Measurements from ENCODE around the gene NPPB.
"Not testable (repeated sequence)": the region's sequence is repeated elsewhere in the genome, so short reads cannot be mapped to it uniquely, and the experiment has no call there.

NPPB gene

DNA sequence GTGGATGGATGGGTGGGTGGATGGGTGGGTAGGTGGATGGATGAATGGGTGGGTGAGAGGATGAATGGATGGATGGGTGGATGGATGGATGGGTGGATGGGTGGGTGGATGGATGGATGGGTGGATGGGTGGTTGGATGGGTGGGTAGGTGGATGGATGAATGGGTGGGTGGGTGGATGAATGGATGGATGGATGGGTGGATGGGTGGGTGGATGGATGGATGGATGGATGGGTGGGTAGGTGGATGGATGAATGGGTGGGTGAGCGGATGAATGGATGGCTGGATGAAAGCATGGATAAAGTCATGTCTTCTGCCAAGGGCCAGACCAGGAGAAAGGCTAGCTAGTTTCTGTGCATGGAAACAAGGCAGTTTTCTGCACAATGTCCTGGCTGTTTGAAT is 35.8 kb upstream of the NPPB start:
- not testable (repeated sequence) for H3K9me3 ChIP-seq (ENCODE audit: control insufficient read depth, low read length); H3K4me3 ChIP-seq (ENCODE audit: insufficient read depth, low read depth, low read length); H3K4me1 ChIP-seq (ENCODE audit: control insufficient read depth, insufficient read depth, low read length); H3K36me3 ChIP-seq (ENCODE audit: control insufficient read depth, insufficient read depth, low read length); H3K27ac ChIP-seq (ENCODE audit: insufficient read depth, low read depth, low read length, poor library complexity, severe bottlenecking)
- 64 to 86% methylated on average over 1 of the region's 1 CpG for WGBS, 2 experiments
- H3K27me3 ChIP-seq (ENCODE audit: control insufficient read depth, insufficient read depth, low read length, poor library complexity, severe bottlenecking): peaks cover 12% of the 10 kb centered on the region

- Histone ChIP-seq H3K36me3 (ENCODE audit: control insufficient read depth, insufficient read depth, low read length) (no peaks in the 10 kb centered on the region), H3K4me1 (ENCODE audit: control insufficient read depth, insufficient read depth, low read length) (no peaks in the 10 kb centered on the region), H3K27me3 (ENCODE audit: control insufficient read depth, insufficient read depth, low read length, poor library complexity, severe bottlenecking) (peaks cover 6% of the 10 kb centered on the region), H3K4me3 (ENCODE audit: insufficient read depth, low read depth, low read length) (no peak overlapping the region), H3K27ac (ENCODE audit: insufficient read depth, low read depth, low read length, poor library complexity, severe bottlenecking) (no peak overlapping the region), H3K9me3 (ENCODE audit: control insufficient read depth, low read length) (no peaks in the 10 kb centered on the region)
- 0 to 6% methylated on average over 5 of the region's 5 CpGs for WGBS, 2 experiments
These were observed 35.1 kb upstream of the NPPB start for GRCh38 chr1:11893907-11894251.

DNA sequence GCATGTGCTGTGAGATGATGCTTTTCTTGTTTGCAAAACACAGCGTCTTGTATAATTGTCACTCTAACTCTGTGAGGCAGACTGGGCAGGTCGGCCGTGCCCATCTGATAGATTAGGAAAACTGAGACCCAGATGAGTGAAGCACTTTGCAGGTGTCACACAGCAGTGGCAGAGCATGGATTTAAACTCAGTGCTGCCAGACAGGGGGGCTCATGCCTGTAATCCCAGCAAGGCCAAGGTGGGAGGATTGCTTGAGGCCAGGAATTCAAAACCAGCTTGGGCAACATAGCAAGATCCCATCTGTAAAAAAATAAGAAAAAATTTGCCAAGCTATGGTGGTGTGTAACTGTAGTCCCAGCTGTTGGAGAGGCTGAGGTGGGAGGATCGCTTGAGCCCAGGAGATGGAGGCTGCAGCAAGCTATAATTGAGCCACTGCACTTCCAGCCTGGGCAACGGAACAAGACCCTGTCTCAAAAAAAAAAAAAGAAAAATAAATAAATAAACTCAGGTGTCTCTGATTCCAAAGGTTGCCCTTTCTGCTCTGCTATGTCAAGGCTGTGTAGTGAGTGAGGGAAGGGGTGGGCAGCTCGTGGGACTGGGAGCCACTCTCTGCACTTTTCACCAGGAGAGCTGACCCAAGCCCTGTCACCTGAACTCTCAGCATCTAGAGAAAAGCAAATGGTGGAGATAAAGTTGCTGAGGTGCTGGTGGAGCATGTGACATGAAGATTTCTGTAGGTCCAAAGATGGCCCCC is 32.9 kb upstream of the NPPB start:
- 90 to 92% methylated on average over 6 of the region's 6 CpGs for WGBS, 2 experiments
- H3K27me3 ChIP-seq (ENCODE audit: control insufficient read depth, insufficient read depth, low read length, poor library complexity, severe bottlenecking): no peaks in the 10 kb centered on the region
- no peaks in the 10 kb centered on the region for H3K9me3 ChIP-seq (ENCODE audit: control insufficient read depth, low read length)
- no peak overlapping the region for H3K4me3 ChIP-seq (ENCODE audit: insufficient read depth, low read depth, low read length)
- H3K36me3 ChIP-seq (ENCODE audit: control insufficient read depth, insufficient read depth, low read length): no peaks in the 10 kb centered on the region
- no peaks in the 10 kb centered on the region for H3K4me1 ChIP-seq (ENCODE audit: control insufficient read depth, insufficient read depth, low read length)
- no peak overlapping the region for H3K27ac ChIP-seq (ENCODE audit: insufficient read depth, low read depth, low read length, poor library complexity, severe bottlenecking)

GRCh38 chr1:11888877-11889208 is 30.1 kb upstream of the NPPB start:
- Histone ChIP-seq H3K4me3 (ENCODE audit: insufficient read depth, low read depth, low read length) (no peak overlapping the region), H3K4me1 (ENCODE audit: control insufficient read depth, insufficient read depth, low read length) (no peaks in the 10 kb centered on the region), H3K36me3 (ENCODE audit: control insufficient read depth, insufficient read depth, low read length) (no peaks in the 10 kb centered on the region), H3K27me3 (ENCODE audit: control insufficient read depth, insufficient read depth, low read length, poor library complexity, severe bottlenecking) (no peaks in the 10 kb centered on the region), H3K9me3 (ENCODE audit: control insufficient read depth, low read length) (no peaks in the 10 kb centered on the region), H3K27ac (ENCODE audit: insufficient read depth, low read depth, low read length, poor library complexity, severe bottlenecking) (no peak overlapping the region)
- 39 to 40% methylated on average over 3 of the region's 3 CpGs for WGBS, 2 experiments

DNA sequence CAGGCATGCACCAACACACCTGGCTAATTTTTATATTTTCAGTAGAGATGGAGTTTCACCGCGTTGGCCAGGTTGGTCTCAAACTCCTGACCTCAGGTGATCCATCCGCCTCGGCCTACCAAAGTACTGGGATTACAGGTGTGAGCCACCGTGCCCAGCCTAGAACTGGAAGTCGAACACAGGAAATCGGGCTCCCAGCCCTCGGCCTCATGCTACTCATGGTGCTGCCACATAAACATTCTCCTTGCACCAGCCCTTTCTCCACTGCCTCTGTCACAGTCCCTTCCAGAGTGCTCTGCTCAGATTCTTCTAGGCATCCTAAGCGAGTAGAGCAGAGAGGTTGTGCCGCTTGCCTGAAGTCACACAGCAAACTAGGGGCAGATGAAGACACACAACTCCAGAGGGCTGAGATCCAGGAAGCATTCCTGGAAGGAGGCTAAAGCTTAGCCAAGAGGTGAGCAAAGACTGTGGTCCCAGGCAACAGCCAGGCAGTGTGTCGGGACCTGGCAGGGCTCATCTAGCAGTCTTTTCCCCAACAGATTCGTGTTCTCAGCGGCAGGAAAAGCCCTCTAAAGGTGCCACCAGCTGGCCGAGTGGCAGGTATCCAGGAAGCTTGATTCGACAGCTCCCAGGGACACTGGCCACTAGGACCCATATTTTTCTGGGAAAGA is 29.6 kb upstream of the NPPB start:
- 88 to 91% methylated on average over 15 of the region's 15 CpGs for WGBS, 2 experiments
- no peak overlapping the region for H3K27ac ChIP-seq (ENCODE audit: insufficient read depth, low read depth, low read length, poor library complexity, severe bottlenecking)
- no peaks in the 10 kb centered on the region for H3K4me1 ChIP-seq (ENCODE audit: control insufficient read depth, insufficient read depth, low read length)
- no peaks in the 10 kb centered on the region for H3K27me3 ChIP-seq (ENCODE audit: control insufficient read depth, insufficient read depth, low read length, poor library complexity, severe bottlenecking)
- no peaks in the 10 kb centered on the region for H3K36me3 ChIP-seq (ENCODE audit: control insufficient read depth, insufficient read depth, low read length)
- no peak overlapping the region for H3K4me3 ChIP-seq (ENCODE audit: insufficient read depth, low read depth, low read length)
- no peaks in the 10 kb centered on the region for H3K9me3 ChIP-seq (ENCODE audit: control insufficient read depth, low read length)

DNA sequence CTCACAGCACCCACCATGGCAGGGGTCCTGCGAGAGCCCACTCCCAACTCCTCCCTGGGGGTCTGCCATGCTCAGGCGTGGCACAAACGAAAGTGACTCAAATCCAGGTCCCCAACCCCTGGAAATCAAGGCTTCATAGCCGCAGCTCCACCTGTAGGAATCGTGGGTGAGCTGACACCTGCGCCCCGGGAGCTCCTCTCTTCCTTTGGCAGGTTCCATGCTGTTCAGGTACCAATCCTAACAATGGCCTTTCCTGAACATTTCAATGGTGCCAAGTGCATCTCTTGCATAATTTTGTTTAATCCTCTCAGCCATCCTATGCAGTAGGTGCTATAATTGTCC is 28.9 kb upstream of the NPPB start:
- Histone ChIP-seq H3K27me3 (ENCODE audit: control insufficient read depth, insufficient read depth, low read length, poor library complexity, severe bottlenecking) (no peaks in the 10 kb centered on the region), H3K4me1 (ENCODE audit: control insufficient read depth, insufficient read depth, low read length) (no peaks in the 10 kb centered on the region), H3K36me3 (ENCODE audit: control insufficient read depth, insufficient read depth, low read length) (no peaks in the 10 kb centered on the region), H3K27ac (ENCODE audit: insufficient read depth, low read depth, low read length, poor library complexity, severe bottlenecking) (no peak overlapping the region), H3K4me3 (ENCODE audit: insufficient read depth, low read depth, low read length) (no peak overlapping the region), H3K9me3 (ENCODE audit: control insufficient read depth, low read length) (no peaks in the 10 kb centered on the region)
- 83 to 89% methylated on average over 7 of the region's 7 CpGs for WGBS, 2 experiments

DNA sequence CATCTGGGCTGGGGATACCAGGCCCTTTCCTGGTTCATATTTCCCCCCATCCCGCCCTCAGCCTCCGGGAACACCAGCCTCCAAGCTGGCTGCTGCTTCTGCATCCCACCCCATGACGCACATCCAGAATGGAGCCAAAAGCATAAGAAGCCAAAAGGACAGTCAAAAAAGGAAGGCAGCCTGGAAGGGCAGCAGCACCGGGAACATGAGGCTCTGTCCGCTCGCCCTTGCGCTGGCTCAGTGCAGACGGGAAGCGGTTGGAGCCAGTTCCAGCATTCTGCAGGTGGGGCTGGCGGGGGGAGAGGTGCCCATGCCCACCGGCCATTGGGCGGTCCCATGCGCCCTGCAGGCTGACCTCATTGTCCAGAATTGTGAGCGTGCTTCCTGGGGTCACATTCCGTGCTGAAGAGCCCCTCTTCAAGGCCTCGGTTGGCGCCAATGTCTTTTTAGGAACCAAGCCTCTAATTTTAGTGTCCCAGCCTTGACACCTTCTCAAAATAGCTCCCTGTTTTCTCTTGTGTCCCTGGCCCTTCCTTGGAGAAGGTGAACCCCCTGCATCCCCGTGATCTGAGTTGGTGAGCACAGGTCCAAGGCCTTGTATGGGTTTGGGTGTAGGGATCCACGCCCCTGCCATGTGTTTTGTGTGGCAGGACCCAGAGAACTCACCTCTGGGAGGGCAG is 28.4 kb upstream of the NPPB start:
- Histone ChIP-seq H3K36me3 (ENCODE audit: control insufficient read depth, insufficient read depth, low read length) (no peaks in the 10 kb centered on the region), H3K4me3 (ENCODE audit: insufficient read depth, low read depth, low read length) (no peak overlapping the region), H3K27me3 (ENCODE audit: control insufficient read depth, insufficient read depth, low read length, poor library complexity, severe bottlenecking) (no peaks in the 10 kb centered on the region), H3K9me3 (ENCODE audit: control insufficient read depth, low read length) (no peaks in the 10 kb centered on the region), H3K27ac (ENCODE audit: insufficient read depth, low read depth, low read length, poor library complexity, severe bottlenecking) (no peak overlapping the region), H3K4me1 (ENCODE audit: control insufficient read depth, insufficient read depth, low read length) (no peaks in the 10 kb centered on the region)
- 94% methylated on average over 19 of the region's 19 CpGs for WGBS, 2 experiments

- no peaks in the 10 kb centered on the region for H3K27me3 ChIP-seq (ENCODE audit: control insufficient read depth, insufficient read depth, low read length, poor library complexity, severe bottlenecking)
- WGBS, 2 experiments: 91 to 92% methylated on average over 6 of the region's 6 CpGs
These were observed 27.2 kb upstream of the NPPB start for GRCh38 chr1:11885916-11886315.

DNA sequence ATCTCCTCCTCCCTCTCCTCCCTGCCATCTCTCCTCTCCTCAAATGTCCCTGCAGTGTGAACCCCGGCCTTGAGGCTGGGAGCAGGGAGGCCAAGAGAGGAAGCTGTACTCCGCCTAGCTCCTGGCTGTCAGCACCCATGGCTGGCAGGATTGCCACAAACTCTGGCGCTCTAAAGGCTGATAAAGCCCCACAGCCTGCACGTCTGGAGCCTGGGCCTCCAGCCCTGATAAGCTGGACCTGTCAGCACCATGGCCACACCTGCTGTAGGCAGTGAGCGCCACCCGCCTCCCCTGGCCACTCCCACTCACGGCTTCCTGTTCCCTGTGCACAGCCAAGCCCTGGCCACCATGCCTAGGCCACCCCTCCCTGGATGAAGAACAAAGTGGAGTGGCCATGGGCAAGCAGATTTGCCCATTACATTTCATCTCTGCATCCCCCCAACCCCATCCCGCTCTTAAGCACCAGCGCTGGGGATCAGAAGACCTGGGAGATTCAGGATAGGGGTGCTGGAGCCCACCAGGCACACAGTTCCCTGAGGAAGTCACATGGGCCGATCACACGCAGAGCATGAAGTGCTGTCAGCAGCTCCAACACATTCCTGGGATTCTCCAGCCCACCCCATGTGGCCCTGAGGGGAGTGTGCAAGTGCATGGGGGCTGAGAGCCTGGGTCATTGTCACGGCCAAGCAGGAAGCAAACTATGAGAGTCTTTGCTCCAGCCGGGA is 24.2 kb upstream of the NPPB start:
- Histone ChIP-seq H3K4me1 (ENCODE audit: control insufficient read depth, insufficient read depth, low read length) (no peaks in the 10 kb centered on the region), H3K36me3 (ENCODE audit: control insufficient read depth, insufficient read depth, low read length) (no peaks in the 10 kb centered on the region), H3K27me3 (ENCODE audit: control insufficient read depth, insufficient read depth, low read length, poor library complexity, severe bottlenecking) (no peaks in the 10 kb centered on the region), H3K9me3 (ENCODE audit: control insufficient read depth, low read length) (no peaks in the 10 kb centered on the region), H3K4me3 (ENCODE audit: insufficient read depth, low read depth, low read length) (no peak overlapping the region), H3K27ac (ENCODE audit: insufficient read depth, low read depth, low read length, poor library complexity, severe bottlenecking) (no peak overlapping the region)
- 67 to 71% methylated on average over 13 of the region's 13 CpGs for WGBS, 2 experiments

More at GRCh38 chr1:11885916-11886315, 27.2 kb upstream of the NPPB start:
- H3K4me3 ChIP-seq (ENCODE audit: insufficient read depth, low read depth, low read length): no peak overlapping the region
- no peaks in the 10 kb centered on the region for H3K36me3 ChIP-seq (ENCODE audit: control insufficient read depth, insufficient read depth, low read length)
- no peak overlapping the region for H3K27ac ChIP-seq (ENCODE audit: insufficient read depth, low read depth, low read length, poor library complexity, severe bottlenecking)
- H3K4me1 ChIP-seq (ENCODE audit: control insufficient read depth, insufficient read depth, low read length): no peaks in the 10 kb centered on the region
- no peaks in the 10 kb centered on the region for H3K9me3 ChIP-seq (ENCODE audit: control insufficient read depth, low read length)

DNA sequence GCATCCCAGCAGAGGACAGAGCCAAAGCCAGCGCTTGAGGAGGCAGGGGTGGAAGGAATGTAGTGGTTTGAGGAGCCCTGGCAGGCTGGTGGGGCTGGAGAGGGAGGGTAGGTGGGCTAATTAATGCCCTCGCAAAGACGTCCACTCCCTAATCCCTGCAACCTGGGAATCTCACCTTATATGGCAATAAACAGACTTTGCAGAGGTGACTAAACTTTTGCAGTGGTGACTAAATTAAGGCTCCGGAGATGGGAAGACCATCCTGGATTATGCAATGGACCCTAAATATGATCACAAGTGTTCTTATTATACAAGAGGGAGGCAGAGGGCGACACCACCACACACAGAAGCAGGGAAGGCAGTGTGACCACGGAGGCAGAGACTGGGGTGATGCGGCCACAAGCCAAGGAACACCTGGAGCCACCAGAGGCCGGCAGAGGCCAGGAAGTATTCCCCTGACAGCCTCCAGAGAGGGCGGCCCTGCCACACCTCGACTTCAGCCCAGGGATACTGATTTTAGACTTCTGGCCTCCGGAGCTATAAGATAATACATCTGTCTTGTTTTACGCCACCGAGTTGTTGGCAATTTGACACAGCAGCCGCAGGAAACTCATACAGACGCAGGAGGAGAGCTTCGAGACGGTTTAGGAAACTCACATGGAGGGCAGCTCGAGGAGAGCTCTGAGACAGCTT is 23.1 kb upstream of the NPPB start:
- WGBS, 2 experiments: 87% methylated on average over 18 of the region's 18 CpGs
- H3K27ac ChIP-seq (ENCODE audit: insufficient read depth, low read depth, low read length, poor library complexity, severe bottlenecking): no peak overlapping the region
- H3K36me3 ChIP-seq (ENCODE audit: control insufficient read depth, insufficient read depth, low read length): no peaks in the 10 kb centered on the region
- H3K27me3 ChIP-seq (ENCODE audit: control insufficient read depth, insufficient read depth, low read length, poor library complexity, severe bottlenecking): no peaks in the 10 kb centered on the region
- no peaks in the 10 kb centered on the region for H3K9me3 ChIP-seq (ENCODE audit: control insufficient read depth, low read length)
- H3K4me3 ChIP-seq (ENCODE audit: insufficient read depth, low read depth, low read length): no peak overlapping the region
- no peaks in the 10 kb centered on the region for H3K4me1 ChIP-seq (ENCODE audit: control insufficient read depth, insufficient read depth, low read length)
